Bladder microvascular endothelial cell (primary cell): ENCODE measurements around the gene ZNF99. TPM values are rescaled to one million over a fixed set of nuclear protein-coding genes. Genes with fewer than 3 reads are reported as not detected.

ENCODE experiments used
- total RNA-seq: library from RNA; depleted of rRNA; stranded (reverse); fragments of >200 nt; gene quantifications from 2 replicates; pipeline ENCODE4 v1.2.3, GENCODE V29; 2014

The ZNF99 gene
- not detected in 2 replicates for total RNA-seq

DNA sequence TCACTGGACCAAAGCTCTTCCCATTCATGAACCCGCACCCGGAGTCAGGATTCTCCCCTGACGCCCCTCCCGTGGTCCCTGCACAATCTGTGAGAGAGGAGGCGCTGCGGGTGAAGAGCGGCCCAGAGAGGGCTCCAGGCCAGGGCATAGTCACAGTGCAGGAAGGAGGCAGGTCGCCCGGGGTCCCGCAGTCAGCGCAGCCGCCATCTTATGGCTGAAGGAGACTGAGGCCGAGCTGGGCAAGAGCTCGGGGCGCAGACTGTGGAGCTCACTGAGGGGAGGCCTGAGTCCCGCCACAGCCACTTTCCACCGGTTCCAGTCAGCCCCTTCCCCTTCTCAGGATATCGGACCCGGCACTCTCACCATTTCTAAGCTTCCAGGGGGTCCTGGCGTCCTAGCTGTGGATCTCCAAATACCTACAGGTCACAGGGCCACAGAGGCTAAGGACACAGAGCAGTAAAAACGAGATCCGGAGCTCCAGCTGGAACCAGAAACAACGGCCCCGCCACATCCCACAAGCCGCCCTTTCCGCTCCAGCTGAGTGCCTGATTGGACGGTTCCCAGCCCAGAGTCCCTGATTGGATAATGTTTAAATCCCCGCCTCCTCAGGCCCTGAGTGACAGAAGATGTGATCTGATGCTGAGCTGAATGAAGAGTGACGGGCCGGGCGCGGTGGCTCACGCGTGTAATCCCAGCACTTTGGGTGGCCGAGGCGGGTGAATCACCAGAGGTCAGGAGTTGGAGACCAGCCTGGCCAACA is at the start of gene ZNF99:
TSS of gene ZNF99 (minus strand) at position 501 of the 760 bp plus-strand sequence. CDS start at position 366, 135 bp downstream.

DNA sequence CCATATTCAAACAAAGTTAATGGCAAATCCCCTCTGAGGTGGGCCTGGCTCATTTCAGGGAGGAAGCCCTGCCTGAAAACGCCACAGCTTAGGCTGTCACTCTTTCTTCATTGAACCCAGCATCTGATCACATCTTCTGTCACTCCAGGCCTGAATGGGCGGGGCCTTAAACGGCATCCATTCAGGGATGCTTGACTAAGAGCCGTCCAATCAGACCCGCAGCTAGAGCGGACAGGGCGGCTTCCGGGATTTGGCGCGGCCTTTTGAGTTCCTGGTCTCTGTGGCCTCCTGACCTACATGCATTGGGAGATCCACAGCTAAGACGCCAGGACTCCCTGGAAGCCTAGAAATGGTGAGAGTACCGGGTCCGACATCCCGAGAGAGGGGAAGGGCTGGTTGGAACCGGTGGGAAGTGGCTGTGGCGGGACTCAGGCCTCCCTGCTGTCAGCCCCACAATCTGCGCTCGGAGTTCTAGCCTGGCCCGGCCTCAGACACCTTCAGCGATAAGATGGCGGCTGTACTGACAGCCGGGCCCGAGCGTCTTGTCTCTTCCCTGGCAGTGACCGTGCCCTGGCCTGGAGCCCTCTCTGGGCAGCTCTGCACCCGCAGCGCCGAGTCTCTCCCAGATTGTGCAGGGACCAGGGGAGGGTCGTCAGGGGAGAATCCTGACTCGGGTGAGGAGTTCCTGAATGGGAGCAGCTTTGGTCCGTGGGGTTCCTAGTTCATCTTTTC is 48.2 kb upstream of the ZNF99 start, which contains the start of gene ZNF723:
TSS of gene ZNF723 (plus strand) at position 261 of the 732 bp plus-strand sequence. CDS start at position 350, 89 bp downstream.

Other genes starting within 250 kb of the ZNF99 start
- gene ZNF492, start 149.8 kb downstream of the ZNF99 start, total RNA-seq, result 0.57 and 0.65 TPM in 2 replicates
- gene ZNF723, start 48.1 kb upstream of the ZNF99 start, total RNA-seq, result not detected in 2 replicates
- gene ZNF728, start 219.0 kb upstream of the ZNF99 start, total RNA-seq, result not detected in 2 replicates